ENCODE results near the gene CACNA1B.

CACNA1B gene

DNA sequence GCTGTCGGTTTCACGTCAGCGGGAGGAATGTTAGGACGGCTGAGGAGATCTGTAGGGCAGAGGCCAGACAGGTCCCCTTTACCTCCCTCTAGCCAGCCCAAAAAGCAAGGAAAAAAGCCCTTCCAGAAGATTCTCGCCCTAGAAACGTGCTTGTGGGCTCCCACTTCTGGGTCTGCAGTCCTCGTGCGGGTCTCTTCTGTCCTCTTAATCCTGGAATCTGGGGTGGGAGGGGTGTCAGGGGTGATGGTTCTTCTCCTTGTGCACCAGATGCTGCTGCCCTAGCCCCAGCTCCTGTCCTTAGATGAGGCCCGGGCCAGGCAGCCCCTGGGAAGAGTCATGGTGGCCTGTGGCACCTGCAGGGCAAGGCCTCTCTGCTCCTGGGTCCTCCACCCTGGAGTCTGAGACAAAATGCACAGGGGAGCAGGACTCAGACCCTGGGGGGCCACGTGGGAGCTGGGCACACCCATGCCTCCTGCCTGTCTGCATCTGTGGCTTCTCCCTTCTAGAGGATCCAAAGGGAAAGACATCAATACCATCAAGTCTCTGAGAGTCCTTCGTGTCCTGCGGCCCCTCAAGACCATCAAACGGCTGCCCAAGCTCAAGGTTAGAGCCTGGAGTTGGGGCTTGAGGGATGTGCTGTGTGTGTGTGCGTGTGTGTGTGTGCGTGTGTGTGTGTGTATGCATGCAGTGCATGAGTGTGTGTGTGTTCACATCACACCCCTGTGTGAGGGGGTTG, 174.2 kb downstream of the CACNA1B start:
- TF ChIP-seq TCF12 (IDR thresholded peaks at IDR 0.05; ENCODE audit: low read depth) (no peak), NFIC (IDR thresholded peaks at IDR 0.05) (no peak)

DNA sequence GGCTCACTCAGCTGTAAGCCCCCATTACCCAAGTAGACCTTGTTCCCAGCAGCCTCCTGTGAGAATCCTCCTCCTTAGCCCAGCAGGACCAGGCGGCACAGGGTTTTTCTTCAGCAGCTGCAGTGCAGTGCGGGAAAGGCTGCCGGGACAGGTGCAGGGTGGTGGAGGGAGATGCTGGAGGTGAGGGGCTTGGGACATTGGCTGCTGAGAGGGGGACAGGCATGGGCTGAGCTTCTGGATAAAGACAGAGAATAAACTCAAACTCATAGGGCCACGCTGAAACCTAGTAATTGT, 174.7 kb downstream of the CACNA1B start:
- TF ChIP-seq RAD21 (IDR thresholded peaks at IDR 0.05; ENCODE audit: low read depth) (no peak), FOXM1 (IDR thresholded peaks at IDR 0.05; ENCODE audit: borderline replicate concordance, low read depth) (no peak), EP300 (IDR thresholded peaks at IDR 0.05; ENCODE audit: borderline replicate concordance) (no peak), REST (IDR thresholded peaks at IDR 0.05; ENCODE audit: low read depth) (no peak), USF1 (IDR thresholded peaks at IDR 0.05) (no peak), ZBTB7A (IDR thresholded peaks at IDR 0.05; ENCODE audit: low read depth) (no peak), TEAD4 (IDR thresholded peaks at IDR 0.05) (no peak), CREB1 (IDR thresholded peaks at IDR 0.05; ENCODE audit: low read depth) (no peak), TCF12 (IDR thresholded peaks at IDR 0.05; ENCODE audit: low read depth) (no peak), YY1 (IDR thresholded peaks at IDR 0.05; ENCODE audit: low read depth) (no peak), EGR1 (IDR thresholded peaks at IDR 0.05) (no peak), MAX (IDR thresholded peaks at IDR 0.05) (no peak), TAF1 (IDR thresholded peaks at IDR 0.05; ENCODE audit: low read depth) (no peak), NFIC (IDR thresholded peaks at IDR 0.05) (no peak), CEBPB (IDR thresholded peaks at IDR 0.05) (no peak)

DNA sequence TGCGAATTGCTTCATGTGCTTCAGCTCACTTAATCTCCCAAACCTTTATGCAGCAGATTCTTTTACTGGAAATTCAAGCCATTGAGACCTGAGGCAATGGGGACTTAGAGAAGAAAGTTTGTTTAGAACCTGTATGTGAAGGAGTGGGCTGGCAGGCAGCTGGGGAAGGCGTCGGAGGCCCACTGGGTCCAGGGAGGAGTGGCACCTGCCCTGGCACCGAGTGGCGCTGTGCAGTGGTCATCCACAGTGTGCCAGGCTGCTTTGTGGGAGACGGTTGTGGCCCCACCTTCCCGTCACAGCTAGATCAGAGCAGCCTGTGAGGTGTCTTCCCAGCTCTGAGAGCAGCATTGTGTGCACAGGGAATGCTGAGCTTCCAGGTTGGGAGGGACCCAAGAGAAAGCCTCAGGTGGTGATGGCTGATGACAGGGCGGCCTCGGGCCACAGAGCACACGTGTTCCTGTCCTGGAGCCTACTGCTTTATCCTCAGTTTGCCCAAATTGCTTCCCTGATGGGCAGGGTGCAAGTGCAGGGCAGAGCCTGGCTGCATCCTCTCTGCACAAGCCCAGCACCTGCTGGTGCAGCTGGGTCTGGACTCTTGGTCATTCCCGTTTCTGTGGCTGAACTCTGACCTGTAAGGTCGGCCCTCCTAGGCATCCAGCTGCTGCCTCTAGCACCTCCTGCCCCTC, 175.2 kb downstream of the CACNA1B start:
- TF ChIP-seq TEAD4 (IDR thresholded peaks at IDR 0.05): no peak
- no peak for TF ChIP-seq YY1 (IDR thresholded peaks at IDR 0.05; ENCODE audit: low read depth)
- TF ChIP-seq TAF1 (IDR thresholded peaks at IDR 0.05; ENCODE audit: low read depth): no peak
- TF ChIP-seq ZBTB7A (IDR thresholded peaks at IDR 0.05; ENCODE audit: low read depth): no peak
- no peak for TF ChIP-seq REST (IDR thresholded peaks at IDR 0.05; ENCODE audit: low read depth)
- TF ChIP-seq MAX (IDR thresholded peaks at IDR 0.05): no peak

DNA sequence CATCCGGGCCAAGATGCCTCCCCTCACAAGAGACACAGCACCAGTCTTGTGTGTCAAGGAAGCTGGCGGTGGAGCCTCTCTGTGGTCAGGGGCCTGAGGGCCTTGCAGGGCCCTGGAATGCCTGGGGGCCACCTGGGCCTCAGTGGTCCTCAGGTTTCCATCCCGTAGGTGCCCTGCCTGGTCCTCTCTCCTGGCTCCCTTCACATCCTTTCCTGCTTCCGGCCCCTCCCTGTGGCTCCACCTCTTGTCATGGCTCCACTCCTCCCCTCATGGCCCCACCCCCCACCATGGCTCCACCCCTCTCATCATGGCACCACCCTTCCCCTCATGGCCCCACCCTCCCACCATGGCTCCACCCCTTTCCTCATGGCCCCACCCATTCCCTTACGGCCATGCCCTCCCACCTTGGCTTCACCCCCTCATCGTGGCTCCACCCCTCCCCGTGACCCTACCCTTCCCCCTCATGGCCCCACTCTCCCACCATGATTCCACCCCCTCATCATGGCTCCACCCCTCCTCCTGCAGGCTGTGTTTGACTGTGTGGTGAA, 175.8 kb downstream of the CACNA1B start:
- TF ChIP-seq RAD21 (IDR thresholded peaks at IDR 0.05; ENCODE audit: low read depth) (no peak), EP300 (IDR thresholded peaks at IDR 0.05; ENCODE audit: borderline replicate concordance) (no peak), EGR1 (IDR thresholded peaks at IDR 0.05) (no peak), NFIC (IDR thresholded peaks at IDR 0.05) (no peak), TAF1 (IDR thresholded peaks at IDR 0.05; ENCODE audit: low read depth) (no peak), CEBPB (IDR thresholded peaks at IDR 0.05) (no peak), TEAD4 (IDR thresholded peaks at IDR 0.05) (no peak), TCF12 (IDR thresholded peaks at IDR 0.05; ENCODE audit: low read depth) (no peak), MAX (IDR thresholded peaks at IDR 0.05) (no peak), USF1 (IDR thresholded peaks at IDR 0.05) (no peak), CREB1 (IDR thresholded peaks at IDR 0.05; ENCODE audit: low read depth) (no peak), YY1 (IDR thresholded peaks at IDR 0.05; ENCODE audit: low read depth) (no peak), FOXM1 (IDR thresholded peaks at IDR 0.05; ENCODE audit: borderline replicate concordance, low read depth) (no peak), REST (IDR thresholded peaks at IDR 0.05; ENCODE audit: low read depth) (no peak), ZBTB7A (IDR thresholded peaks at IDR 0.05; ENCODE audit: low read depth) (no peak)

Data from Ishikawa (cell line).